Ishikawa (cell line): ENCODE measurements around the gene MAP4K4.

Experiments
- CEBPB ChIP-seq: IDR thresholded peaks from 2 replicates; pipeline ENCODE4 v1.6.1; 2012
- CREB1 ChIP-seq: IDR thresholded peaks from 2 replicates; pipeline ENCODE4 v1.6.1; 2012; ENCODE audit warnings: low read depth
- EGR1 ChIP-seq: IDR thresholded peaks from 2 replicates; pipeline ENCODE4 v1.6.1; 2012
- EP300 ChIP-seq: IDR thresholded peaks from 2 replicates; pipeline ENCODE4 v1.6.1; 2012; ENCODE audit warnings: borderline replicate concordance
- FOXM1 ChIP-seq: IDR thresholded peaks from 2 replicates; pipeline ENCODE4 v1.6.1; 2012; ENCODE audit warnings: low read depth, borderline replicate concordance
- NFIC ChIP-seq: IDR thresholded peaks from 2 replicates; pipeline ENCODE4 v1.6.1; 2012
- RAD21 ChIP-seq: IDR thresholded peaks from 2 replicates; pipeline ENCODE4 v1.6.1; 2012; ENCODE audit warnings: low read depth
- TAF1 ChIP-seq: IDR thresholded peaks from 2 replicates; pipeline ENCODE4 v1.6.1; 2012; ENCODE audit warnings: low read depth, mild to moderate bottlenecking
- TCF12 ChIP-seq: IDR thresholded peaks from 2 replicates; pipeline ENCODE4 v1.6.1; 2012; ENCODE audit warnings: low read depth
- TEAD4 ChIP-seq: IDR thresholded peaks from 2 replicates; pipeline ENCODE4 v1.6.1; 2012
- YY1 ChIP-seq: IDR thresholded peaks from 2 replicates; pipeline ENCODE4 v1.6.1; 2012; ENCODE audit warnings: low read depth
- ZBTB7A ChIP-seq: IDR thresholded peaks from 2 replicates; pipeline ENCODE4 v1.6.1; 2012; ENCODE audit warnings: low read depth
- TF ChIP-seq, protein P1 (sequence below): IDR thresholded peaks from 2 replicates; pipeline ENCODE4 v1.6.1; 2012; ENCODE audit warnings: low read depth, mild to moderate bottlenecking
- TF ChIP-seq, protein P2 (sequence below): IDR thresholded peaks from 2 replicates; pipeline ENCODE4 v1.6.1; 2012
- TF ChIP-seq, protein P3 (sequence below): IDR thresholded peaks from 2 replicates; pipeline ENCODE4 v1.6.1; 2012

The MAP4K4 gene

DNA sequence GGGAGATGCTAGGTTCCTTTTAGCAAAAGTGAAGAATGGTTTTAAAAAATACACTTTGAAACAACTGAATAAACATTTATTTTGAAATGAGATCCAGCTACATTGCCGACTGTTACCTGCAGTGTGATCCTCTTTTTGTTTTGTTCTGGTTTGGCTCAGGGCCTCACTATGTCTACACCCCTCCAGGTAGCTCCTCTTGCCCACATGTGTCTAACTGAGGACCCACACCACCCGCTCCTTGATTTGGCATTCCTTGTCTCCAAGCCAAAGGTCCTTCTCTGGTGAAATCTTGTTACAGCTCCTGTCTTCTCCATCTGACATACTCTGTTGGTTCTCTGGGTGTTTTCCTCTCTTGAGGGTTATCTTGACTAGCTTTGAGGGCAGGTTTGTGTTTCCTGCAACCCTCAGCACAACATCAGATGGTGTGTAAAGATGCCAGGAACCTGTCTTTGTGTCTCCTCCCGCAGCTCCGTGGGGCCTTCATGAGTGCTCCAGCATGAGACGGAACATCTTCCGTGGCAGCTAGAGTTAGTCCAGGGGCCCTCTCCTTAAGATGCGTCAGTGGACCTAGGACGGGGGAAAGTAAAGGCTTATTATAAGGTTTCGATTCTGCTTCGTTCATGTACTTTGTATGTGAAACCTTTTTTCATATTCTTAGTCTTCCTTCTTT is 32.1 kb downstream of the MAP4K4 start:
- TF ChIP-seq RAD21 = no peak
- TF ChIP-seq, protein P1, sequence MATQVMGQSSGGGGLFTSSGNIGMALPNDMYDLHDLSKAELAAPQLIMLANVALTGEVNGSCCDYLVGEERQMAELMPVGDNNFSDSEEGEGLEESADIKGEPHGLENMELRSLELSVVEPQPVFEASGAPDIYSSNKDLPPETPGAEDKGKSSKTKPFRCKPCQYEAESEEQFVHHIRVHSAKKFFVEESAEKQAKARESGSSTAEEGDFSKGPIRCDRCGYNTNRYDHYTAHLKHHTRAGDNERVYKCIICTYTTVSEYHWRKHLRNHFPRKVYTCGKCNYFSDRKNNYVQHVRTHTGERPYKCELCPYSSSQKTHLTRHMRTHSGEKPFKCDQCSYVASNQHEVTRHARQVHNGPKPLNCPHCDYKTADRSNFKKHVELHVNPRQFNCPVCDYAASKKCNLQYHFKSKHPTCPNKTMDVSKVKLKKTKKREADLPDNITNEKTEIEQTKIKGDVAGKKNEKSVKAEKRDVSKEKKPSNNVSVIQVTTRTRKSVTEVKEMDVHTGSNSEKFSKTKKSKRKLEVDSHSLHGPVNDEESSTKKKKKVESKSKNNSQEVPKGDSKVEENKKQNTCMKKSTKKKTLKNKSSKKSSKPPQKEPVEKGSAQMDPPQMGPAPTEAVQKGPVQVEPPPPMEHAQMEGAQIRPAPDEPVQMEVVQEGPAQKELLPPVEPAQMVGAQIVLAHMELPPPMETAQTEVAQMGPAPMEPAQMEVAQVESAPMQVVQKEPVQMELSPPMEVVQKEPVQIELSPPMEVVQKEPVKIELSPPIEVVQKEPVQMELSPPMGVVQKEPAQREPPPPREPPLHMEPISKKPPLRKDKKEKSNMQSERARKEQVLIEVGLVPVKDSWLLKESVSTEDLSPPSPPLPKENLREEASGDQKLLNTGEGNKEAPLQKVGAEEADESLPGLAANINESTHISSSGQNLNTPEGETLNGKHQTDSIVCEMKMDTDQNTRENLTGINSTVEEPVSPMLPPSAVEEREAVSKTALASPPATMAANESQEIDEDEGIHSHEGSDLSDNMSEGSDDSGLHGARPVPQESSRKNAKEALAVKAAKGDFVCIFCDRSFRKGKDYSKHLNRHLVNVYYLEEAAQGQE = no peak
- TF ChIP-seq TAF1 = no peak
- TF ChIP-seq EP300 = no peak
- no peak for TF ChIP-seq CEBPB
- no peak for TF ChIP-seq NFIC
- no peak for TF ChIP-seq FOXM1
- no peak for TF ChIP-seq CREB1
- TF ChIP-seq ZBTB7A = no peak
- TF ChIP-seq, protein P2, sequence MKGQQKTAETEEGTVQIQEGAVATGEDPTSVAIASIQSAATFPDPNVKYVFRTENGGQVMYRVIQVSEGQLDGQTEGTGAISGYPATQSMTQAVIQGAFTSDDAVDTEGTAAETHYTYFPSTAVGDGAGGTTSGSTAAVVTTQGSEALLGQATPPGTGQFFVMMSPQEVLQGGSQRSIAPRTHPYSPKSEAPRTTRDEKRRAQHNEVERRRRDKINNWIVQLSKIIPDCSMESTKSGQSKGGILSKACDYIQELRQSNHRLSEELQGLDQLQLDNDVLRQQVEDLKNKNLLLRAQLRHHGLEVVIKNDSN = no peak
- TF ChIP-seq, protein P3, sequence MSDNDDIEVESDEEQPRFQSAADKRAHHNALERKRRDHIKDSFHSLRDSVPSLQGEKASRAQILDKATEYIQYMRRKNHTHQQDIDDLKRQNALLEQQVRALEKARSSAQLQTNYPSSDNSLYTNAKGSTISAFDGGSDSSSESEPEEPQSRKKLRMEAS = no peak
- TF ChIP-seq EGR1 = no peak

DNA sequence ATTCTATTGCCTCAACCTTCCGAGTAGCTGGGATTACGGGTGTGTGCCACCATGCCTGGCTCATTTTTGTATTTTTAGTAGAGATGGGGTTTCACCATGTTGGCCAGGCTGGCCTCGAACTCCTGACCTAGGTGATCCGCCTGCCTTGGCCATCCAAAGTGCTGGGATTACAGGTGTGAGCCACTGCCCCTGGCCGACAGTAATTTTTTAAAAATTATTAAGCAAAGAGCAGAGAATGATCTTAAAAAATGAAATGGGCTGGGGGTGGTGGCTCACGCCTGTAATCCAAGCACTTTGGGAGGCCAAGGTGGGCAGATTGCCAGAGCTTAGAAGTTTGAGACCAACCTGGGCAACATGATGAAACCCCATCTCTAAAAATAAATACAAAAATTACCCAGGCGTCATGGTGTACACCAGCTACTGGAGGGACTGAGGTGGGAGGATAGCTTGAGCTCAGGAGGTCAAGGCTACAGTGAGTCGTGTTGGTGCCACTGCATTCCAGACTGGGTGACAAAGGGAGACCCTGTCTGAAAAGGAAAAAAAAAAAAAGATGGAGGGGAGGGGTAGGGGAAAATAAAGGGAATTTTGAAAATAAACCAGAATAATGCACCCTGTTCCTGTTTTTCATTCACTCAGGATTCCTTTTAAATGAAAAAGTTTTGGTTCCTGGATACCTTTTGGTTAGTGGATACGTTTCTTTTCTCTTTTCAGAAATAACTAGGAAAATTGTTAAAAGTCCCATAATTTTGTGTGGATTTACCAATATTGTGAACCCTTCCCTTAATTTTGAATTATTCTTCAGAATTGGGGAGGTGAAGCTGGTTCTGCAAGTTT is 33.9 kb downstream of the MAP4K4 start:
- TF ChIP-seq ZBTB7A = no peak
- no peak for TF ChIP-seq YY1
- TF ChIP-seq, protein P3 = no peak
- TF ChIP-seq RAD21 = no peak
- no peak for TF ChIP-seq CEBPB
- no peak for TF ChIP-seq EP300
- no peak for TF ChIP-seq FOXM1
- TF ChIP-seq, protein P2 = no peak
- no peak for TF ChIP-seq TCF12
- no peak for TF ChIP-seq TEAD4
- TF ChIP-seq NFIC = no peak
- no peak for TF ChIP-seq CREB1
- no peak for TF ChIP-seq TAF1

DNA sequence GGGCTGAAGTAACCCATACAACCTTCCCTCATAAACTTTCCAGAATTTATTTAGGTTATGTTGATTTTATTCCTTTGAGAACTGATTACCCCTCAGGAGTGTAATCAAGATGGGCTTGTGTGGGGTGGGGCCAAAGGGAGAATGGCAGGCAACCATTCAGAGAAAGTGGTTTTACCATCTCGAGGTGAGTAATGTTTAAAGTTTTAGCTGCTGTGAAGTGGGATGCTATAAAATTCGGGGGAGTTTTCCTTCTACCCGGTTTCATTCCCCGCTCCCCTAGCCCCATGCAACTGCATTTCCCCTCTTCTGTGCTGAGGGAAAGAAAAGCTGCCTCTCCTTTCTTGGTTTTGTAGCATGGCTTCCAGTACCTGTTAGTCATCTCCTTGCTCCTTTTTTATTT is 34.7 kb downstream of the MAP4K4 start:
- TF ChIP-seq TCF12 (no peak), ZBTB7A (no peak), CREB1 (no peak), YY1 (no peak), RAD21 (no peak), TAF1 (no peak), NFIC (no peak), FOXM1 (no peak), EGR1 (no peak)
- TF ChIP-seq, protein P2 = no peak
- TF ChIP-seq, protein P1 = no peak
- TF ChIP-seq, protein P3 = no peak

DNA sequence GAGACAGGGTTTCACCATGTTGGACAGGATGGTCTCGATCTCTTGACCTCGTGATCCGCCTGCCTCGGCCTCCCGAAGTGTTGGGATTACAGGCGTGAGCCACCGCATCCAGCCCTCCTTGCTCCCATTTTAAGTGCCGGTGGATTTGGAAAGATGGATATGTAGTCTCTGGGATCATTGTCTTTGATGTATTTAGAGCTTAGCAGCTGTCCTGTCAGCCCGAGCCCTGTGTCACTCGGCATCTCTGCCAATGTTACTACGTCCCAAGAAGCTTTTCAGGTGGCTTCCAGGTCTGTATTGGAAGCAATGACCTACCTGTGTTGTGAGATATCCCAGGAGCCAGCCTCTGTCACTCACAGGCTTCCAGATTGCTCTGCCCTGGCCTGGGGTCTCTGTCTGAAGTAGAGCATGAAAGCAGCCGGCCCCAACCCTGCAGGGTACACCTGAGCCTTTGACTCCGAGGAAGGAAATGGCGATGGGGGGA is 35.3 kb downstream of the MAP4K4 start:
- TF ChIP-seq YY1 = no peak
- no peak for TF ChIP-seq EP300
- no peak for TF ChIP-seq TCF12
- TF ChIP-seq, protein P3 = no peak
- TF ChIP-seq TAF1 = no peak
- no peak for TF ChIP-seq NFIC
- TF ChIP-seq TEAD4 = no peak
